ENCODE results near the gene ST14.

DNA sequence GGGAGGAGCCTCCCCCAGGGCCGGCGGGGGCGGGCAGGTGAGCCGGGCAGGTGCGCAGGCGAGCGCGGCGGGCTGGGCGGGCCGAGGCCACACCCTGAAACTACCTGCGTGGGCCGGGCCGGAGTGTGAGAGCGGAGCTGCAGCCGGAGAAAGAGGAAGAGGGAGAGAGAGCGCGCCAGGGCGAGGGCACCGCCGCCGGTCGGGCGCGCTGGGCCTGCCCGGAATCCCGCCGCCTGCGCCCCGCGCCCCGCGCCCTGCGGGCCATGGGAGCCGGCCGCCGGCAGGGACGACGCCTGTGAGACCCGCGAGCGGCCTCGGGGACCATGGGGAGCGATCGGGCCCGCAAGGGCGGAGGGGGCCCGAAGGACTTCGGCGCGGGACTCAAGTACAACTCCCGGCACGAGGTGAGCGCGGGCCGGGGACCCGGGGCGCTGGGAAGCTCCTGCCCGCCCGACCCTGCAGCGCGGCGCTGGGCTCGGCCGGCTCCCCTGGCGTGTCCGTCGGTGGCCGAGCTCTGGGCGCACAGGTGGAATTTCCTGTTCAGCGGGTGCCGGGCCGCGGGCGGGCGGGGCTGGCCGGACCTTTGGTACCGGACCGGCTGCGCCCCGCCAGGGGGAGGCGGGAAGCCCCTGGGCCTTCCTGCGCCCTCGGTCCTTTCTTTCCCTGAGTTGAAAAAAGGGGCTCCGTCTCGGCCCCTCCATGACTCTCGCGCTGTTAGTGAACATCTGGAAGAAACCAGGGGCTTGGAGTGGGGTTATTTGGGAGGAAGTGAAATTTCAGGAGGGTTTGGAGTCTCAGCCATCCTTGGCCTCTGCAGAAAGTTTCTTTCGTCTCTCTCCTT is at the start of gene ST14:
- TF ChIP-seq, protein P1, sequence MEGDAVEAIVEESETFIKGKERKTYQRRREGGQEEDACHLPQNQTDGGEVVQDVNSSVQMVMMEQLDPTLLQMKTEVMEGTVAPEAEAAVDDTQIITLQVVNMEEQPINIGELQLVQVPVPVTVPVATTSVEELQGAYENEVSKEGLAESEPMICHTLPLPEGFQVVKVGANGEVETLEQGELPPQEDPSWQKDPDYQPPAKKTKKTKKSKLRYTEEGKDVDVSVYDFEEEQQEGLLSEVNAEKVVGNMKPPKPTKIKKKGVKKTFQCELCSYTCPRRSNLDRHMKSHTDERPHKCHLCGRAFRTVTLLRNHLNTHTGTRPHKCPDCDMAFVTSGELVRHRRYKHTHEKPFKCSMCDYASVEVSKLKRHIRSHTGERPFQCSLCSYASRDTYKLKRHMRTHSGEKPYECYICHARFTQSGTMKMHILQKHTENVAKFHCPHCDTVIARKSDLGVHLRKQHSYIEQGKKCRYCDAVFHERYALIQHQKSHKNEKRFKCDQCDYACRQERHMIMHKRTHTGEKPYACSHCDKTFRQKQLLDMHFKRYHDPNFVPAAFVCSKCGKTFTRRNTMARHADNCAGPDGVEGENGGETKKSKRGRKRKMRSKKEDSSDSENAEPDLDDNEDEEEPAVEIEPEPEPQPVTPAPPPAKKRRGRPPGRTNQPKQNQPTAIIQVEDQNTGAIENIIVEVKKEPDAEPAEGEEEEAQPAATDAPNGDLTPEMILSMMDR (conservative IDR thresholded peaks at IDR 0.05 in 1 of 2, IDR thresholded peaks at IDR 0.05 in 1 of 2; ENCODE audit: low read depth in 1 of 2, low read length in 2 of 2), result no peak
- no peak for TF ChIP-seq EZH2 (IDR thresholded peaks at IDR 0.05; ENCODE audit: low read length, missing control alignments)

All from fibroblast of lung (primary cell).